A549 (cell line): Measurements from ENCODE around the gene HNRNPA0. TPM values are rescaled to one million over a fixed set of nuclear protein-coding genes. Genes with fewer than 3 reads are reported as not detected.

Experiments used
- ATAC-seq, 2 experiments: fragments of 200-7000 bp in 1 of 2; fragments of >200 bp in 1 of 2; cut with Nextera tagmentation in 1 of 2; cut with Tn5 transposase in 1 of 2; 3 replicates each; pipeline versions ENCODE4 v1.8.0 to v1.9.1; 2018 to 2020; ENCODE audit warnings: mild to moderate bottlenecking in 1 of 2, moderate library complexity in 1 of 2
- CTCF ChIA-PET: fragments of 300-600 bp; sonication (Branson Sonifier 250); formaldehyde crosslinking; extraction: SDS; loops from one replicate; lab custom pipeline; 2021; ENCODE audit warnings: antibody characterized with exemption, inconsistent platforms; lab: Yijun Ruan, JAX
- POLR2A ChIA-PET: fragments of 350-600 bp; formaldehyde crosslinking; extraction: SDS; loops from one replicate; lab custom pipeline; 2021; ENCODE audit warnings: antibody characterized with exemption, inconsistent platforms; lab: Yijun Ruan, JAX
- DNase-seq, 2 experiments: peaks; one replicate each; pipeline versions ENCODE4 v3.0.0 to v3.0.0-alpha.2; 2011 to 2016; ENCODE audit warnings: low read depth in 1 of 2, low spot score in 1 of 2
- FAIRE-seq: peaks from 2 replicates; lab custom pipeline; 2011; peaks lifted over from hg19 to GRCh38; lab: Jason Lieb, UNC
- H3K27ac ChIP-seq, 2 experiments: fragments of >200 bp; sonication (Bioruptor Twin); formaldehyde crosslinking; 3 replicates each; pipeline ENCODE4 v1.5.1; 2016 to 2017
- H3K4me1 ChIP-seq: fragments of >200 bp; sonication (Bioruptor Twin); formaldehyde crosslinking; 3 replicates; pipeline ENCODE4 v1.6.1; 2016
- H3K4me2 ChIP-seq: fragments of >200 bp; sonication (Bioruptor Twin); formaldehyde crosslinking; 3 replicates; pipeline ENCODE4 v1.6.1; 2016
- H3K4me3 ChIP-seq: fragments of >200 bp; sonication (Bioruptor Twin); formaldehyde crosslinking; 3 replicates; pipeline ENCODE4 v1.5.1; 2016
- H3K9me3 ChIP-seq: fragments of >200 bp; sonication (Bioruptor Twin); formaldehyde crosslinking; 3 replicates; pipeline ENCODE4 v1.6.1; 2016
- CBX8 ChIP-seq: fragments of 200-600 bp; sonication (generic); IDR thresholded peaks from 2 replicates; pipeline ENCODE4 v1.6.1; 2016
- CHD2 ChIP-seq: fragments of 150-350 bp; IDR thresholded peaks from 2 replicates; pipeline ENCODE4 v1.6.1; 2014; ENCODE audit warnings: low read length; ENCODE audit not compliant: partially characterized antibody
- CHD4 ChIP-seq: fragments of 200-600 bp; sonication (generic); IDR thresholded peaks from 2 replicates; pipeline ENCODE4 v1.6.1; 2016; ENCODE audit warnings: antibody characterized with exemption, mild to moderate bottlenecking, borderline replicate concordance
- EHF ChIP-seq: fragments of 250-450 bp; sonication (Bioruptor Pico); IDR thresholded peaks from 2 replicates; pipeline ENCODE4 v1.5.0; 2020; ENCODE audit warnings: mild to moderate bottlenecking
- EHMT2 ChIP-seq: fragments of 200-600 bp; sonication (generic); IDR thresholded peaks from 2 replicates; pipeline ENCODE4 v1.6.1; 2016; ENCODE audit warnings: antibody characterized with exemption, low read depth, mild to moderate bottlenecking, moderate library complexity
- ESRRA ChIP-seq: fragments of 150-350 bp; IDR thresholded peaks from 2 replicates; pipeline ENCODE4 v1.6.1; 2014; ENCODE audit warnings: mild to moderate bottlenecking, low read length, borderline replicate concordance
- FOSB ChIP-seq: fragments of 250-450 bp; sonication (Bioruptor Pico); IDR thresholded peaks from 2 replicates; pipeline ENCODE4 v1.5.0; 2020; ENCODE audit warnings: mild to moderate bottlenecking, moderate library complexity
- FOXS1 ChIP-seq: fragments of 250-450 bp; sonication (Bioruptor Pico); IDR thresholded peaks from 2 replicates; pipeline ENCODE4 v1.5.0; 2020; ENCODE audit warnings: mild to moderate bottlenecking, moderate library complexity
- HDAC2 ChIP-seq: fragments of 200-600 bp; sonication (generic); IDR thresholded peaks from 2 replicates; pipeline ENCODE4 v1.6.1; 2016
- HOXB13 ChIP-seq: fragments of 250-450 bp; sonication (Bioruptor Pico); IDR thresholded peaks from 2 replicates; pipeline ENCODE4 v1.5.0; 2020; ENCODE audit warnings: low read depth, mild to moderate bottlenecking, moderate library complexity
- HOXB5 ChIP-seq: fragments of 250-450 bp; sonication (Bioruptor Pico); IDR thresholded peaks from 2 replicates; pipeline ENCODE4 v1.5.0; 2020; ENCODE audit warnings: mild to moderate bottlenecking, moderate library complexity
- JUNB ChIP-seq: fragments of >200 bp; sonication (Bioruptor Twin); formaldehyde crosslinking; IDR thresholded peaks from 2 replicates; pipeline ENCODE4 v1.6.1; 2016
- KDM1A ChIP-seq: fragments of 200-600 bp; sonication (generic); IDR thresholded peaks from 2 replicates; pipeline ENCODE4 v1.6.1; 2016; ENCODE audit warnings: low read depth, mild to moderate bottlenecking
- KDM5A ChIP-seq: fragments of 200-600 bp; sonication (generic); IDR thresholded peaks from 2 replicates; pipeline ENCODE4 v1.6.1; 2016; ENCODE audit warnings: antibody characterized with exemption, mild to moderate bottlenecking
- MYC ChIP-seq: IDR thresholded peaks from 2 replicates; pipeline ENCODE4 v1.6.1; 2012; ENCODE audit warnings: mild to moderate bottlenecking, inconsistent platforms, low read length, improper control_type of control experiment, borderline replicate concordance
- NFE2L2 ChIP-seq: fragments of 150-350 bp; conservative IDR thresholded peaks from 2 replicates; pipeline ENCODE4 v1.6.1; 2014; ENCODE audit warnings: low read length
- NR3C1 ChIP-seq: fragments of >200 bp; sonication (Bioruptor Twin); formaldehyde crosslinking; IDR thresholded peaks from 3 replicates; pipeline ENCODE4 v1.6.1; 2017
- POLR2AphosphoS2 ChIP-seq: conservative IDR thresholded peaks from 2 replicates; pipeline ENCODE4 v1.6.1; 2012; ENCODE audit warnings: low read length, improper control_type of control experiment, inconsistent platforms
- RCOR1 ChIP-seq: fragments of 150-350 bp; IDR thresholded peaks from 2 replicates; pipeline ENCODE4 v1.6.1; 2014; ENCODE audit warnings: antibody characterized with exemption, low read length, low read depth
- SMC3 ChIP-seq: fragments of >200 bp; sonication (Bioruptor Twin); formaldehyde crosslinking; IDR thresholded peaks from 3 replicates; pipeline ENCODE4 v1.6.1; 2018; ENCODE audit warnings: inconsistent platforms
- SREBF2 ChIP-seq: fragments of 450-650 bp; IDR thresholded peaks from 2 replicates; pipeline ENCODE4 v1.6.1; 2014; ENCODE audit warnings: mild to moderate bottlenecking, moderate library complexity
- TP53 ChIP-seq: fragments of 250-450 bp; sonication (Bioruptor Pico); IDR thresholded peaks from 2 replicates; pipeline ENCODE4 v1.5.0; 2021; ENCODE audit warnings: mild to moderate bottlenecking, moderate library complexity
- WGBS: methylation state at CpG from one replicate; pipeline ENCODE4 v1.1.6; 2017; ENCODE audit errors: missing lambda C conversion rate; 5-methylcytosine and 5-hydroxymethylcytosine counted together
- polyA plus RNA-seq, 4 experiments: library from polyadenylated mRNA; depleted of rRNA in 3 of 4; stranded (reverse); fragments of >200 nt; fragmentation: RNase III in 1 of 4; extraction: RNeasy Plus Mini Kit Qiagen cat#74134 plus additional on column Dnase treatment in 1 of 4; gene quantifications; 2 replicates in 3 of 4; 3 replicates in 1 of 4; pipeline ENCODE4 v1.2.3, GENCODE V29; 2011 to 2017
- TF ChIP-seq, protein P1 (sequence below): IDR thresholded peaks from 2 replicates; pipeline ENCODE4 v1.6.1; 2012; ENCODE audit warnings: low read depth, borderline replicate concordance
- TF ChIP-seq, protein P2 (sequence below): fragments of >200 bp; sonication (Bioruptor Twin); formaldehyde crosslinking; IDR thresholded peaks from 3 replicates; pipeline ENCODE4 v1.5.1; 2016
- TF ChIP-seq, protein P3 (sequence below): fragments of 150-350 bp; IDR thresholded peaks from 2 replicates; pipeline ENCODE4 v1.6.1; 2014; ENCODE audit warnings: low read depth, mild to moderate bottlenecking, low read length
- TF ChIP-seq, protein P4 (sequence below): IDR thresholded peaks from 2 replicates; pipeline ENCODE4 v1.6.1; 2012

Gene HNRNPA0
- polyA plus RNA-seq, 2 of the 4 experiments (the other 2 are of a cell fraction) = 17.0 to 49.4 TPM

DNA sequence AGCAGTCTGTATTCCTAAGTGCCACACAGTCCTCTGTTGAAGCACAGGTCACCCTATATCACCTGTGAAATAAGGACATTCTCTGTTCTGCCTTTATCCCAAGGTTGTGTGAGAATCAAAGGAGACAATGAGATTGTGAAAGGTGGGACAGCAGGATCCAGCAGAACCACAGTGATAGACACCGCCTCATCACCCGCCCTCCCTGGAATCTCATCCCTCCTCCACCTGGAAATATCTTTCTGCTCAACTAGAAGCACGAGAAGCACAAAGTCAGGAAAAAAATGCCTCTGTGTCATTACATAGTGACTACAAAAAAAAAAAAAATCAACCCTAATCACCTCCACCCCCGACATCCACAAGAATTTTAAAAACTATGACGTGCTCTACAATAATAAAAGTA, 50.6 kb downstream of the HNRNPA0 start:
- FAIRE-seq (no peak), DNase-seq (no peak), ATAC-seq (no peak)
- ChIA-PET POLR2A (no interaction called here), CTCF (interaction anchor here (0.7 kb wide), 1 partner anchor 259 kb away, joined by 4 read pairs; no protein-coding TSS in a partner anchor)
- Histone ChIP-seq H3K4me2 (no peak overlapping the region), H3K27ac (no peak overlapping the region), H3K4me1 (no peaks in the 10 kb centered on the region), H3K4me3 (no peak overlapping the region), H3K9me3 (no peaks in the 10 kb centered on the region)
- WGBS = 43% methylated on average over 5 of the region's 5 CpGs
- TF ChIP-seq, protein P1, sequence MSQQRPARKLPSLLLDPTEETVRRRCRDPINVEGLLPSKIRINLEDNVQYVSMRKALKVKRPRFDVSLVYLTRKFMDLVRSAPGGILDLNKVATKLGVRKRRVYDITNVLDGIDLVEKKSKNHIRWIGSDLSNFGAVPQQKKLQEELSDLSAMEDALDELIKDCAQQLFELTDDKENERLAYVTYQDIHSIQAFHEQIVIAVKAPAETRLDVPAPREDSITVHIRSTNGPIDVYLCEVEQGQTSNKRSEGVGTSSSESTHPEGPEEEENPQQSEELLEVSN = no peak
- TF ChIP-seq CHD4 (no peak), KDM1A (no peak)

DNA sequence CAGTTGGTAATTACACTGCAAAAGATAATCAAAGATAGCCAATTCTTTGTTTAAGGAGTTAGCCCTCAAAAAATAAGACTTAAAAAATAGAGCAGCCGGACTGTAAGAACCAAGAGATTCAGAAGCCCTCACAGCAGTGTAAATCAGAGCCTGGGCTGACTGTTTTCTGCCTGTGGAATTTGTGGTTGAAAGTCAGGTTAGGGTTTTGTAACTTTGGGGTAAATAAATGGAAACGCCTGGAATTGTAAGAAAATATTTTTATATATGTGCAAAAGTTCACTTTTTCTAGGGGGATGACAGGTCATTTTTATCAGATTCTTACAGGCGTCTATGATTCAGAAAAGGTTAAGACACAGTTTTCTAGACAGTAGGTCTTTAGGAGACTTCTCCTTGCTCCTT, 53.9 kb downstream of the HNRNPA0 start:
- H3K27ac ChIP-seq = no peak overlapping the region
- WGBS = 67% methylated on average over 3 of the region's 3 CpGs
- H3K9me3 ChIP-seq = no peaks in the 10 kb centered on the region
- DNase-seq (no peak), ATAC-seq (no peak), FAIRE-seq (no peak)
- TF ChIP-seq FOSB (no peak), KDM5A (no peak), CHD2 (no peak), POLR2AphosphoS2 (no peak), EHF (no peak), NR3C1 (no peak), EHMT2 (no peak), MYC (no peak), RCOR1 (no peak), HOXB13 (CRISPR knock-in tag) (no peak), HOXB5 (CRISPR knock-in tag) (no peak), SREBF2 (no peak), ESRRA (no peak), NFE2L2 (no peak), HDAC2 (no peak)
- no peaks in the 10 kb centered on the region for H3K4me1 ChIP-seq
- CTCF ChIA-PET = interaction anchor here (0.6 to 1.9 kb wide), 2 partner anchors 40 to 44 kb away, joined by 3 to 6 read pairs; no protein-coding TSS in a partner anchor
- POLR2A ChIA-PET = no interaction called here
- H3K4me3 ChIP-seq = no peak overlapping the region
- no peak overlapping the region for H3K4me2 ChIP-seq

DNA sequence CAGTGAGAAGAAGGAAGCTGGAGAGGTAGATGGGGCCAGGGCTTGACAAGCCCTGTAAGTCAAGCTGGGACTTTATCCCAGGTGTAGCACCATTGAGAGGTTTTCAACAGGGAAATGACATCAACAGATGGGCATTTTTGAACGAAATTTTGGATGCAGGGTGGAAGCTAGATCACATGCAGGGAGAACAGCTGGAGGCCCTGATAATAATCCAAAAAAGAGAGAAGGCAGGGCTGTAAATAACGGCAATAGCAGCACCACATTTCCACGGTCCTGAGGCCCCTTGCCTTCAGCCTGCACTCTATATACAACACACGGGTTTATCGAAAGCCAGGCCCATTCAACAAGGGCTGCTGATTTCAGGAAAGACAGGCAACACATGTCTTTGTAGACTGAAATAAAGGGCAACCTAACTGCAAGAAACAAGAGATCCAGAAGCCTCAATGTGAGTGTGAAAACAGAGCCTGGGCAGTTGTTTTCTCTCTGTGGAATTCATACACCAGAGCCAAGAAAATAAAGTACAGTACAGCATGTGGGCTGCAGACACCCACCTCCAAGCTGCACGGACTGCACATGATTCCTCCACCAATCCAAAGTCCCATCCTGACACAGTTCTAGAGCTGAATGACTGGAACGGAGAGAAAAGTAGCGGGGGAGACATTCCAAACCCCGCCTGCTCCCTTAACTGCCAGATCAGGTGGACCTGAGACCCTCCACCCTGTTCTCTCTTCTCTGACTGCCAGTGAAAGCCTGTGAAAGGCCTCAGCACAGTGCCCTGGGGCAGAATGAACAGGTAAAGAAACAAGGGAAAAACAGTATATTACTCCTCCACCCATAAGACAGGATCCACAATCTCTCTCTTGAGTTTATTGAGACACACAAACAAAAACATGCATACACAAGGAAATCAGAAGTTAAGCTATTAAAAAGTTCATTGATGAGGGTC, 54.6 kb downstream of the HNRNPA0 start:
- no peaks in the 10 kb centered on the region for H3K4me1 ChIP-seq
- CTCF ChIA-PET = interaction anchor here (0.6 to 1.9 kb wide), 2 partner anchors 39 to 45 kb away, joined by 3 to 6 read pairs; no protein-coding TSS in a partner anchor
- no peak overlapping the region for H3K4me3 ChIP-seq
- no peak overlapping the region for H3K4me2 ChIP-seq
- WGBS = 58% methylated on average over 9 of the region's 9 CpGs
- DNase-seq = no peak
- TF ChIP-seq, protein P2, sequence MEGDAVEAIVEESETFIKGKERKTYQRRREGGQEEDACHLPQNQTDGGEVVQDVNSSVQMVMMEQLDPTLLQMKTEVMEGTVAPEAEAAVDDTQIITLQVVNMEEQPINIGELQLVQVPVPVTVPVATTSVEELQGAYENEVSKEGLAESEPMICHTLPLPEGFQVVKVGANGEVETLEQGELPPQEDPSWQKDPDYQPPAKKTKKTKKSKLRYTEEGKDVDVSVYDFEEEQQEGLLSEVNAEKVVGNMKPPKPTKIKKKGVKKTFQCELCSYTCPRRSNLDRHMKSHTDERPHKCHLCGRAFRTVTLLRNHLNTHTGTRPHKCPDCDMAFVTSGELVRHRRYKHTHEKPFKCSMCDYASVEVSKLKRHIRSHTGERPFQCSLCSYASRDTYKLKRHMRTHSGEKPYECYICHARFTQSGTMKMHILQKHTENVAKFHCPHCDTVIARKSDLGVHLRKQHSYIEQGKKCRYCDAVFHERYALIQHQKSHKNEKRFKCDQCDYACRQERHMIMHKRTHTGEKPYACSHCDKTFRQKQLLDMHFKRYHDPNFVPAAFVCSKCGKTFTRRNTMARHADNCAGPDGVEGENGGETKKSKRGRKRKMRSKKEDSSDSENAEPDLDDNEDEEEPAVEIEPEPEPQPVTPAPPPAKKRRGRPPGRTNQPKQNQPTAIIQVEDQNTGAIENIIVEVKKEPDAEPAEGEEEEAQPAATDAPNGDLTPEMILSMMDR = no peak
- TF ChIP-seq, protein P3, sequence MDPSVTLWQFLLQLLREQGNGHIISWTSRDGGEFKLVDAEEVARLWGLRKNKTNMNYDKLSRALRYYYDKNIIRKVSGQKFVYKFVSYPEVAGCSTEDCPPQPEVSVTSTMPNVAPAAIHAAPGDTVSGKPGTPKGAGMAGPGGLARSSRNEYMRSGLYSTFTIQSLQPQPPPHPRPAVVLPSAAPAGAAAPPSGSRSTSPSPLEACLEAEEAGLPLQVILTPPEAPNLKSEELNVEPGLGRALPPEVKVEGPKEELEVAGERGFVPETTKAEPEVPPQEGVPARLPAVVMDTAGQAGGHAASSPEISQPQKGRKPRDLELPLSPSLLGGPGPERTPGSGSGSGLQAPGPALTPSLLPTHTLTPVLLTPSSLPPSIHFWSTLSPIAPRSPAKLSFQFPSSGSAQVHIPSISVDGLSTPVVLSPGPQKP = no peak
- TF ChIP-seq SMC3 = no peak
- TF ChIP-seq, protein P4, sequence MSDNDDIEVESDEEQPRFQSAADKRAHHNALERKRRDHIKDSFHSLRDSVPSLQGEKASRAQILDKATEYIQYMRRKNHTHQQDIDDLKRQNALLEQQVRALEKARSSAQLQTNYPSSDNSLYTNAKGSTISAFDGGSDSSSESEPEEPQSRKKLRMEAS = no peak
- TF ChIP-seq HOXB13 (CRISPR knock-in tag) = no peak
- TF ChIP-seq CHD2 = no peak
- TF ChIP-seq CBX8 = no peak
- no peak for TF ChIP-seq HOXB5 (CRISPR knock-in tag)
- TF ChIP-seq TP53 (CRISPR knock-in tag) = no peak
- TF ChIP-seq FOSB = no peak
- TF ChIP-seq KDM5A = no peak
- no peak for TF ChIP-seq FOXS1 (CRISPR knock-in tag)
- TF ChIP-seq JUNB = no peak
- POLR2A ChIA-PET = no interaction called here
- no peak overlapping the region for H3K27ac ChIP-seq
- no peak for ATAC-seq
- no peak for FAIRE-seq
- H3K9me3 ChIP-seq = no peaks in the 10 kb centered on the region
